HG03439 (cell line): ENCODE measurements around the gene CCT8L2.
"Not testable (repeated sequence)": the region's sequence is repeated elsewhere in the genome, so short reads cannot be mapped to it uniquely, and the experiment has no call there.

Experiments used
- ATAC-seq: cut with Tn5 transposase; IDR thresholded peaks from one replicate; pipeline ENCODE4 v1.9.1; 2021; ENCODE audit warnings: mild to moderate bottlenecking, moderate library complexity; ENCODE audit not compliant: unreplicated experiment

The CCT8L2 gene

GRCh38 chr22:16599648-16600047 is 7.0 kb upstream of the CCT8L2 start:
- not testable (repeated sequence) for ATAC-seq

GRCh38 chr22:16595251-16595650 is 2.6 kb upstream of the CCT8L2 start:
- ATAC-seq = not testable (repeated sequence)

GRCh38 chr22:16594026-16594425 is 1.4 kb upstream of the CCT8L2 start:
- ATAC-seq = no peak

- not testable (repeated sequence) for ATAC-seq
Observed at GRCh38 chr22:16592231-16592630, 379 bp downstream of the CCT8L2 start.

- not testable (repeated sequence) for ATAC-seq
Observed at GRCh38 chr22:16591136-16591535, 1.5 kb downstream of the CCT8L2 start.

- no peak for ATAC-seq
Observed at GRCh38 chr22:16586991-16587390, 5.6 kb downstream of the CCT8L2 start.

- ATAC-seq = no peak
Observed at GRCh38 chr22:16586170-16586569, 6.4 kb downstream of the CCT8L2 start.

GRCh38 chr22:16580872-16581271 is 11.7 kb downstream of the CCT8L2 start:
- not testable (repeated sequence) for ATAC-seq

GRCh38 chr22:16569240-16569834 is 23.3 kb downstream of the CCT8L2 start:
- ATAC-seq = not testable (repeated sequence)

- no peak for ATAC-seq
Observed at GRCh38 chr22:16568425-16568758, 24.2 kb downstream of the CCT8L2 start.

GRCh38 chr22:16567617-16568424 is 24.8 kb downstream of the CCT8L2 start:
- not testable (repeated sequence) for ATAC-seq

GRCh38 chr22:16566421-16567151 is 26.0 kb downstream of the CCT8L2 start:
- not testable (repeated sequence) for ATAC-seq

- not testable (repeated sequence) for ATAC-seq
Observed at GRCh38 chr22:16565585-16566420, 26.8 kb downstream of the CCT8L2 start.

- not testable (repeated sequence) for ATAC-seq
Observed at GRCh38 chr22:16564837-16565584, 27.6 kb downstream of the CCT8L2 start.

GRCh38 chr22:16563555-16564520 is 28.8 kb downstream of the CCT8L2 start:
- no peak for ATAC-seq

- no peak for ATAC-seq
Observed at GRCh38 chr22:16562711-16563554, 29.7 kb downstream of the CCT8L2 start.

- ATAC-seq = not testable (repeated sequence)
Observed at GRCh38 chr22:16561093-16561658, 31.4 kb downstream of the CCT8L2 start.

- ATAC-seq = not testable (repeated sequence)
Observed at GRCh38 chr22:16560651-16561050, 32.0 kb downstream of the CCT8L2 start.
